Body of pancreas (tissue), 4 donors: ENCODE results near the gene ABCG8. TPM values are rescaled to one million over a fixed set of nuclear protein-coding genes. Genes with fewer than 3 reads are reported as not detected.

Source experiments
- ATAC-seq: fragments of 150-250 bp; one replicate; pipeline ENCODE4 v1.9.1; 2016
- DNase-seq, 4 donors: peaks; one replicate each; pipeline ENCODE4 v3.0.0-alpha.2; 2019
- H3K27ac ChIP-seq, 4 donors: fragments of 200-600 bp; sonication (generic); 1 replicate in 3 of 4; 2 replicates in 1 of 4; pipeline versions ENCODE4 v1.5.1 to v1.6.1; 2016 to 2019; ENCODE audit warnings: mild to moderate bottlenecking in 1 of 4, mixed read lengths in 1 of 4, moderate library complexity in 1 of 4
- H3K27me3 ChIP-seq, 2 donors: fragments of 200-600 bp; sonication (generic); one replicate each; pipeline ENCODE4 v1.6.0; 2016; ENCODE audit warnings: mild to moderate bottlenecking in 1 of 2
- H3K36me3 ChIP-seq, 2 donors: fragments of 200-600 bp; sonication (generic); replicated peaks in 1 of 2; 2 replicates each; pipeline ENCODE4 v1.5.1; 2016; ENCODE audit warnings: low read depth in 2 of 2; ENCODE audit not compliant: insufficient read depth in 1 of 2
- H3K4me1 ChIP-seq: fragments of 200-600 bp; sonication (generic); one replicate; pipeline ENCODE4 v1.6.0; 2016
- H3K4me3 ChIP-seq, 2 donors: fragments of 200-600 bp; sonication (generic); 1 replicate in 1 of 2; 2 replicates in 1 of 2; pipeline ENCODE4 v1.5.1; 2016 to 2019
- H3K9me3 ChIP-seq, 3 donors: fragments of 200-600 bp; sonication (generic); 1 replicate in 2 of 3; 2 replicates in 1 of 3; pipeline ENCODE4 v1.5.1; 2016
- POLR2A ChIP-seq, 3 donors: fragments of 450-650 bp; IDR thresholded peaks; one replicate each; pipeline ENCODE4 v1.6.1; 2016; ENCODE audit warnings: antibody characterized with exemption in 3 of 3, mild to moderate bottlenecking in 2 of 3
- WGBS, 2 donors: methylation state at CpG; one replicate each; pipeline ENCODE4 v1.1.5; 2017; 5-methylcytosine and 5-hydroxymethylcytosine counted together
- intact Hi-C: fragments of 100-400 bp; cut with DNase I; formaldehyde crosslinking; loops from one replicate; pipeline ENCODE4 v1.15.1; 2023
- total RNA-seq, 2 donors: library from RNA; depleted of rRNA; stranded (reverse); fragments of >200 nt; gene quantifications; one replicate each; pipeline ENCODE4 v1.1.0, GENCODE V29; 2016
- TF ChIP-seq, protein P1 (sequence below), 7 experiments: fragments of 450-650 bp in 4 of 7; fragments of 200-600 bp in 3 of 7; sonication (generic) in 3 of 7; IDR thresholded peaks; one replicate each; pipeline ENCODE4 v1.5.1; 2016 to 2019; ENCODE audit warnings: antibody characterized with exemption in 7 of 7

The ABCG8 gene
- total RNA-seq, 2 donors from 2014 or later, result not detected

DNA sequence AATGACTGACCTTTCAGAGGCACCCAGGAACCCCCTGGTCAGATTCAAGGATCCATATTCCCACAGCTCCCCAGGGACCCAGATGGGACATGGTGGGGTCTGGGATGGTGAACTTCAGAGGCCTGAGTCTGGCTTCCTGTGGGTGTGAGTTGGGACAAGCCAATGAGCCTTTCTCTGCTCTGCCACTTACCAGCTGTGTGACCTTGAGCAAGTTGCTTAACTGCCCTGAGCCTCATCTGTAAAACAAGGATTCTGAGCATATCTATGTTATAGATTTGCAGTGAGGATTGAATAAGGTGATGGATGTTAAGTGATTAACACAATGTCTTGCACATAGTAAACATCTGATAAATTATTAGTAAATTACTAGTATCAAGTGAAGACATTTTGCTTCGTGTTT is 6.4 kb downstream of the ABCG8 start:
- WGBS, 2 donors, result 75 to 82% methylated on average over 1 of the region's 1 CpG
- no peak overlapping the region for H3K27ac ChIP-seq

GRCh38 chr2:43846140-43846793 is 7.5 kb downstream of the ABCG8 start:
- ATAC-seq (no peak), DNase-seq (no peak)
- H3K4me1 ChIP-seq, result no peaks in the 10 kb centered on the region
- no peak for TF ChIP-seq POLR2A (IDR thresholded peaks at IDR 0.05)
- TF ChIP-seq, protein P1, sequence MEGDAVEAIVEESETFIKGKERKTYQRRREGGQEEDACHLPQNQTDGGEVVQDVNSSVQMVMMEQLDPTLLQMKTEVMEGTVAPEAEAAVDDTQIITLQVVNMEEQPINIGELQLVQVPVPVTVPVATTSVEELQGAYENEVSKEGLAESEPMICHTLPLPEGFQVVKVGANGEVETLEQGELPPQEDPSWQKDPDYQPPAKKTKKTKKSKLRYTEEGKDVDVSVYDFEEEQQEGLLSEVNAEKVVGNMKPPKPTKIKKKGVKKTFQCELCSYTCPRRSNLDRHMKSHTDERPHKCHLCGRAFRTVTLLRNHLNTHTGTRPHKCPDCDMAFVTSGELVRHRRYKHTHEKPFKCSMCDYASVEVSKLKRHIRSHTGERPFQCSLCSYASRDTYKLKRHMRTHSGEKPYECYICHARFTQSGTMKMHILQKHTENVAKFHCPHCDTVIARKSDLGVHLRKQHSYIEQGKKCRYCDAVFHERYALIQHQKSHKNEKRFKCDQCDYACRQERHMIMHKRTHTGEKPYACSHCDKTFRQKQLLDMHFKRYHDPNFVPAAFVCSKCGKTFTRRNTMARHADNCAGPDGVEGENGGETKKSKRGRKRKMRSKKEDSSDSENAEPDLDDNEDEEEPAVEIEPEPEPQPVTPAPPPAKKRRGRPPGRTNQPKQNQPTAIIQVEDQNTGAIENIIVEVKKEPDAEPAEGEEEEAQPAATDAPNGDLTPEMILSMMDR (IDR thresholded peaks at IDR 0.05), result no peak
- H3K36me3 ChIP-seq, result no peaks in the 10 kb centered on the region
- H3K27ac ChIP-seq, result no peak overlapping the region
- intact Hi-C loops, result no loop called here
- no peak overlapping the region for H3K4me3 ChIP-seq
- H3K9me3 ChIP-seq, result no peaks in the 10 kb centered on the region
- no peaks in the 10 kb centered on the region for H3K27me3 ChIP-seq
- 92 to 100% methylated on average over 2 to 5 of the region's 5 CpGs for WGBS, 2 donors

More for the DNA sequence above, 6.4 kb downstream of the ABCG8 start:
- no peaks in the 10 kb centered on the region for H3K36me3 ChIP-seq
- H3K27me3 ChIP-seq, result no peaks in the 10 kb centered on the region
- H3K4me3 ChIP-seq, result no peak overlapping the region
- TF ChIP-seq POLR2A (IDR thresholded peaks at IDR 0.05), result no peak
- TF ChIP-seq, protein P1 (IDR thresholded peaks at IDR 0.05), result no peak
- DNase-seq (no peak), ATAC-seq (no peak)
- intact Hi-C loops, result no loop called here
- H3K4me1 ChIP-seq, result no peaks in the 10 kb centered on the region
- H3K9me3 ChIP-seq, result no peaks in the 10 kb centered on the region

- Histone ChIP-seq H3K9me3 (no peaks in the 10 kb centered on the region), H3K36me3 (no peaks in the 10 kb centered on the region), H3K4me3 (no peak overlapping the region), H3K27me3 (no peaks in the 10 kb centered on the region), H3K4me1 (no peaks in the 10 kb centered on the region), H3K27ac (no peak overlapping the region)
- no peak for DNase-seq
- no peak for TF ChIP-seq POLR2A (IDR thresholded peaks at IDR 0.05)
- TF ChIP-seq, protein P1 (IDR thresholded peaks at IDR 0.05), result no peak
- ATAC-seq, result no peak
- intact Hi-C loops, result no loop called here
- WGBS, 2 donors, result 63 to 64% methylated on average over 1 of the region's 1 CpG
Measured at GRCh38 chr2:43848214-43848613, 9.4 kb downstream of the ABCG8 start.

- Histone ChIP-seq H3K36me3 (no peaks in the 10 kb centered on the region), H3K9me3 (no peaks in the 10 kb centered on the region), H3K4me1 (no peaks in the 10 kb centered on the region), H3K27ac (no peak overlapping the region), H3K4me3 (no peak overlapping the region), H3K27me3 (no peaks in the 10 kb centered on the region)
- DNase-seq (no peak), ATAC-seq (peak; percentile 15)
- no peak for TF ChIP-seq POLR2A (IDR thresholded peaks at IDR 0.05)
- TF ChIP-seq, protein P1 (IDR thresholded peaks at IDR 0.05), result no peak
- WGBS, 2 donors, result 70 to 82% methylated on average over 6 to 20 of the region's 20 CpGs
- intact Hi-C loops, result no loop called here
Measured at GRCh38 chr2:43851011-43851980, 12.5 kb downstream of the ABCG8 start.
